HG03097 (cell line): ENCODE data around the gene ATAD2B.

ENCODE experiments used
- ATAC-seq: cut with Tn5 transposase; IDR thresholded peaks from one replicate; pipeline ENCODE4 v1.9.1; 2021; ENCODE audit not compliant: unreplicated experiment, low FRiP score

Gene ATAD2B

DNA sequence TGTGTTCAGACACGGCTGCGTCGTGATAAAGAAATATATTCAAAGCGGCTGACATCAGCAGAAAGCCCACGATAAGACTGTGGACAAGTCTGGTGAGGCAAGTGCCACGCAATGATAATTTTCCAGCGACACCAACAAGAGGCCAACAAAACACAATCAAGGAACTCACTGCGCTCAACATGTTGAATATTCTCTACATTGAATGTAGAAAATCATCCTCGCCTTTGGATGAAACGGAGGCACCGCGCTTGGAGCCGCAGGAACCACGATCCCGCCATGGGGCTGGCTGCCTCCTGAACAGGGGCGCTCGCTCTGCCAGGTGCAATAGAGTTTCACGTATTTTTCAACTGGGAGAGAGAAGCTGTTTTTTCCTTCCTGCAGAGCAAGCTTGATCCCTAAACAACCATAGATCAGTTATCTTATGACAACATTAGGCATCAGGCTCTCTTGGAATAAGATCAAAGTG lies 220.3 kb downstream of the ATAD2B start:
- ATAC-seq = no peak

DNA sequence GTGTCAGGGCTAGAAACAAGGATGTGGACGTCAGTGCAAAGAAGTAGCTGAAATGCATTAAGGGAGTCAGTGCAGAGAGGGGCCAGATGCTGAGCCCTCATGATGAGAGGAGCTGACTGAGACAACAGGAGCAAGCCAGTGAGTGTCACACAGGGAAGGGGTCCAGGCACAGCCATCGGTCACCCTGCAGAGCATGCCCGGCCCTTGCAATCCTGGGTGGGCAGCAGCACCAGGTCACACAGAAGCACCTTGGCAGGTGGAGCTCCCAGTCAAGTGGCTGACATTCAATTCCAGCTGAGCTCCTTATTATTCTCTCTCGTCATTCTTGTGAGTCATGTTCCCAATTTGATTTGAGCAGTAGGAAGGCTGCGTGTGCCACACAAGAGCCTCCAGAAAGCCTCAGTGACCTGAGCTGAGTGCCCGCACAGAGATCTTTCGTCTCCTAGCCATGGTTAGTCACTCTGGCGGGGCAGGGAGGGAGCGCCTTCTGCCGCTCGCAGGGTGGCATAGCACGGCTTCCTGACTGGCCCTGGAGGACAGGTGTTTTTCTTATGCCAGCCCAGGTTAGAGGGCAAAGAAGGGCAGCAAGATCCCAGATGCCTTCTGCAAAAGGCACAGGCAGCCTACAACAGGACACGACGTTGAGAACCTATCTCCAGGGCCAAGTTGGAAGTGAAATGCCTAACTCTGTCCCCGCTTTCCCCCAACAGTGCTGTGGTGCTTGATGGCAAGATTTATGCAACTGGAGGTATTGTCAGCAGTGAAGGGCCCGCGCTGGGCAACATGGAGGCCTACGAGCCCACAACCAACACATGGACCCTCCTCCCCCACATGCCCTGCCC lies 220.9 kb downstream of the ATAD2B start:
- no peak for ATAC-seq

DNA sequence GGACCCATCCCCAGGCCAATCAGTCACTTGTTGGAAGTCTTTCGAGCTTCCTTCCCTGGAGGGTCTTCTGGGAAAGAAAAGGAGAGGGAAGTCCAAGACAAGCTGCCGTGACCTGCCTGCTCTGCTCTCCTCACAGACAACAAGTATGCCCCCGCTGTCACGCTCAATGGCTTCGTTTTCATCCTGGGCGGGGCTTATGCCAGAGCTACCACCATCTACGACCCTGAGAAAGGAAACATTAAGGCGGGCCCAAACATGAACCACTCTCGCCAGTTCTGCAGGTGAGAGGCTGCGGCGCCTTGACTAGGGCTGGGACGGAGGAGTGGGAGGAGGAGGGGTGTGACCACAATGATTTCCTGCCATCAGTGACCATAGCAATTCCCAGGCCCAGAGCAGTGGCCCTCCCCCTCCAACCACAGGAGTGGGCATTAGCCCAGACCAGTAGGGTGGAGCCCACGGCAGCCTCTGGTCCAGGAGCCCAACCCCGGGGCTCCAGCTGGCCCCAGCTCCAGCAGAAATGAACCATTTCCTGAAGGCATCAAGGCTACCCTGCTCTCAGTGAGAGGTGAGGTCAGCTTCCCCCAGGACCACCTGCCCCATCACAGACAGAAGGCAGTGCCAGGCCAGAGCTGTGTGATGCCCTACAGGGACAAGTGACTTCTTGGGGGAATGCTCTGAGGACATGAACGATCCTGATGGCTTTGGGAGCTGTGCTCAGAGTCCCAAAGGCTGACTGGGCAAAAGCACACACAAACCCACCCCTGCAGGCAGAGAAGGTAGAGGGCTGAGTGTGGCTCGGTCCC lies 223.1 kb downstream of the ATAD2B start:
- ATAC-seq = no peak

DNA sequence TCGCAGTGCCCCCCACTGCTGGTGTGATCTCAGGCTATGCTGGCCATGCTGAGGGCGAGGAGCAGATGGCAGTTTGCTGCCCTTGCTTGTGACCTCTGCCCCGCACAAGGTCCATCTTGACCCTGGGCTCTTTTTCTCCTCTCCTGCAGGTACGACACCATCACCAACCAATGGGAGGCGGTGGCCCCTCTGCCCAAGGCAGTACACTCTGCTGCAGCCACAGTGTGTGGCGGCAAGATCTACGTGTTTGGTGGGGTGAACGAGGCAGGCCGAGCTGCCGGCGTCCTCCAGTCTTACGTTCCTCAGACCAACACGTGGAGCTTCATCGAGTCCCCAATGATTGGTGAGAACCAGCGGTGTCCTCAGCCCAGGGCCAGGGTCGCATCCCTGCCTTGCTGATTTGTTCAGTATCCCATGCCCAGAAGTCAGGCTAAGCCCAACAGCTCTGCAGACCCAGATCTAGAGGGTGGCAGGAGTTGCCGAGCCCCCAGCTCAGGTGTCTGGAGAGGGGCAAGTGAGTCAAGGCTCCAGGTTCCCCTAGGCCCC lies 223.8 kb downstream of the ATAD2B start:
- no peak for ATAC-seq

DNA sequence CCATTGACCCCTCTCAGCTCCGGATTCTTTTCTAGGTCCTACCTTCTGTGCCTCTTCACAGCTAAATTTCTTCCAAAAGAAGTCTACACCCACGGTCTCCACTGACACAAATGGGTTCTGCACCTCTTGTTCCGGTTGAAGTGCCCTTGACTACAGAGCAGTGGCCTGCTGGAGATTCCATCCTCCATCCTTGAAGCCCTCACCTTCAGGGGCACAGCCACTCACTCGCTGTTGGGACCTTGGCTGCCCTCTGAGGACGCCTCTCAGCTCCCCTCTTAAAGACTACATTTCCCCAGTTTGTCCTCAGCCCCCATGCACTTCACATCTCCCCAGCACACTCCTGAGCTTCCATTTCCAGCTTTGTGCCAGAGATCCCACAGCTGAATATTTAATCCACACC lies 226.3 kb downstream of the ATAD2B start:
- ATAC-seq = no peak

DNA sequence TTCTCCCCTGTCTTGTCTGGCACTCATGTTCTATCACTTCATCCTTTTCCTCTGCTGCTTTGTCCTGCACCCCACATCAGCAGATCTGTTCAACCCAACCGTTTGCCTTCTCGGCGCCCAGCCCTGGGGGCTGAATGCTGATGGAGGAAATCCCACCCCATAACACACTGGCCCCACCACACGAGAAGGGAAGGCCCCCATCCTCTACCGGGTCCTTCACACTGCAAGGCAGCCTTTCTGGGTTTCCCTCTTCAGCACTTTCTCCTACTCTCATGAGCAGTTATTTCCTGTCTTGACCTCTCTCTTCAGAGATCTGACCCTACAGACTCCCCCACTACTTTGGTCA lies 227.4 kb downstream of the ATAD2B start:
- ATAC-seq = no peak

DNA sequence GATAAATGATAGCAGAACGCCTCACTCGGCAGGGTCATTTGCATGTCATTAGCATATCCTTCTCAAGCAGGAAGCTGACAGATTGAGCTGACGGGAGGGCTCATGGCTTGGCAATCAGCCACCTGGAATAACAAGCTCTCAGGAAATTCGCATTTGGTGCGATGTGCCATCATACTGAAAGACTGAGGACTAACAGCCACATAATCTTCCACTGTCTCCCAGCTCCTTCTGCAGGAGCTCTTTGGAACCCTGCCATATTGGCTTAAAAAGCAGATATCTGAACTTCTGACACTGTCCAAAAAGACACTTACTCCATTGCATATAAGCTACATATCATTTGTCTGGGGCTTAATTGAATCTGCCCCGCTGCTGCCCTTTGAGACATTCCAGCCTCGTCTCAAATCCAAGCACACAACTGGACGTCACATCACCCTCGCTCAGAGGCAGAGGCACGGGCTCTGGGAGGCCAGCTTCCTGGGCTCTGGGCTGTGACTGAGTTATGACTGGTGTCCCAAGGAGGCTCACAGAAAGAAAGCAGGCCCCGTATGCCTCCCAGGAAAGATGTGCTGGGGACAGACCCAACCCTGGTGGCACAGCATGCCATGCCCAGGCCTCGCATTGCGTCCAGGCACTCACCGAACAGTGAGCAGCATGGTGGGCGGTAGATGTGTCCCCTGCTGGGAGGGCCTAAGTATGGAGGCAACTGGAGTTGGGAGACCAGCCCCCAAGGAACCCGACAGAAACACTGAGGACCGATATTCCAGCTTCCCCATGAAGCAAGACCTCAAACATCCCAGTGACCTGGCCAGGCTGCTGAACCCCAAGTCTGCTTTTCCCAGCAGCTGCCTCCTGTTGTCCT lies 228.0 kb downstream of the ATAD2B start:
- ATAC-seq = no peak
